ENCODE data around the gene OR2D3. TPM values are rescaled to one million over a fixed set of nuclear protein-coding genes. Genes with fewer than 3 reads are reported as not detected.

Gene OR2D3
- total and polyA plus RNA-seq, 9 donors, result not detected

Other genes starting within 250 kb of the OR2D3 start
- gene MRPL17, start 237.7 kb upstream of the OR2D3 start, total RNA-seq, result 37.2 TPM
- gene MRPL17, start 237.7 kb upstream of the OR2D3 start, polyA plus RNA-seq (ENCODE audit: insufficient read depth in 1 of 8, insufficient read length in 8 of 8, low replicate concordance in 1 of 8), result 10 to 100 TPM; 63.5 to 86.7 (median 71.7) TPM
- gene OR2AG2, start 149.0 kb upstream of the OR2D3 start, total RNA-seq, result 0.04 TPM
- under 1 TPM in 3 of 8 donors, not detected in 5; 0.04 to 0.05 (median 0.04) TPM for gene OR2AG2, start 149.0 kb upstream of the OR2D3 start, polyA plus RNA-seq (ENCODE audit: insufficient read depth in 1 of 8, insufficient read length in 8 of 8, low replicate concordance in 1 of 8)
- not detected for gene OR2AG1, start 138.0 kb upstream of the OR2D3 start, total RNA-seq
- under 1 TPM in 4 of 8 donors, not detected in 4; 0.04 to 0.05 (median 0.05) TPM for gene OR2AG1, start 138.0 kb upstream of the OR2D3 start, polyA plus RNA-seq (ENCODE audit: insufficient read depth in 1 of 8, insufficient read length in 8 of 8, low replicate concordance in 1 of 8)
- 0.04 TPM for gene OR6A2, start 121.3 kb upstream of the OR2D3 start, total RNA-seq
- gene OR6A2, start 121.3 kb upstream of the OR2D3 start, polyA plus RNA-seq (ENCODE audit: insufficient read depth in 1 of 8, insufficient read length in 8 of 8, low replicate concordance in 1 of 8), result under 1 TPM in 1 of 8 donors, not detected in 7; 0.04 TPM
- not detected for gene OR10A5, start 75.3 kb upstream of the OR2D3 start, total RNA-seq
- not detected for gene OR10A5, start 75.3 kb upstream of the OR2D3 start, polyA plus RNA-seq (ENCODE audit: insufficient read depth in 1 of 8, insufficient read length in 8 of 8, low replicate concordance in 1 of 8)
- not detected for gene OR10A2, start 57.9 kb upstream of the OR2D3 start, total RNA-seq
- gene OR10A2, start 57.9 kb upstream of the OR2D3 start, polyA plus RNA-seq (ENCODE audit: insufficient read depth in 1 of 8, insufficient read length in 8 of 8, low replicate concordance in 1 of 8), result not detected
- gene OR10A4, start 44.4 kb upstream of the OR2D3 start, total RNA-seq, result not detected
- not detected for gene OR10A4, start 44.4 kb upstream of the OR2D3 start, polyA plus RNA-seq (ENCODE audit: insufficient read depth in 1 of 8, insufficient read length in 8 of 8, low replicate concordance in 1 of 8)
- gene OR2D2, start 28.5 kb upstream of the OR2D3 start, total RNA-seq, result not detected
- gene OR2D2, start 28.5 kb upstream of the OR2D3 start, polyA plus RNA-seq (ENCODE audit: insufficient read depth in 1 of 8, insufficient read length in 8 of 8, low replicate concordance in 1 of 8), result not detected
- gene ZNF215, start 5.4 kb downstream of the OR2D3 start, total RNA-seq, result 0.89 TPM
- gene ZNF215, start 5.4 kb downstream of the OR2D3 start, polyA plus RNA-seq (ENCODE audit: insufficient read depth in 1 of 8, insufficient read length in 8 of 8, low replicate concordance in 1 of 8), result 1 to 10 TPM in 6 of 8 donors, under 1 TPM in 2; 0.88 to 1.6 (median 1.2) TPM
- 3.4 TPM for gene ZNF214, start 99.3 kb downstream of the OR2D3 start, total RNA-seq
- 1 to 10 TPM; 1.5 to 2.7 (median 2.2) TPM for gene ZNF214, start 99.3 kb downstream of the OR2D3 start, polyA plus RNA-seq (ENCODE audit: insufficient read depth in 1 of 8, insufficient read length in 8 of 8, low replicate concordance in 1 of 8)
- gene NLRP14, start 99.5 kb downstream of the OR2D3 start, total RNA-seq, result 0.04 TPM
- gene NLRP14, start 99.5 kb downstream of the OR2D3 start, polyA plus RNA-seq (ENCODE audit: insufficient read depth in 1 of 8, insufficient read length in 8 of 8, low replicate concordance in 1 of 8), result under 1 TPM in 7 of 8 donors, not detected in 1; 0.04 to 0.07 (median 0.05) TPM
- gene RBMXL2, start 168.0 kb downstream of the OR2D3 start, total RNA-seq, result 0.04 TPM
- gene RBMXL2, start 168.0 kb downstream of the OR2D3 start, polyA plus RNA-seq (ENCODE audit: insufficient read depth in 1 of 8, insufficient read length in 8 of 8, low replicate concordance in 1 of 8), result under 1 TPM in 1 of 8 donors, not detected in 7; 0.06 TPM

Data from muscle of leg (tissue), 9 donors.